ENCODE measurements around the gene EYA3.

- TF ChIP-seq, protein P1, sequence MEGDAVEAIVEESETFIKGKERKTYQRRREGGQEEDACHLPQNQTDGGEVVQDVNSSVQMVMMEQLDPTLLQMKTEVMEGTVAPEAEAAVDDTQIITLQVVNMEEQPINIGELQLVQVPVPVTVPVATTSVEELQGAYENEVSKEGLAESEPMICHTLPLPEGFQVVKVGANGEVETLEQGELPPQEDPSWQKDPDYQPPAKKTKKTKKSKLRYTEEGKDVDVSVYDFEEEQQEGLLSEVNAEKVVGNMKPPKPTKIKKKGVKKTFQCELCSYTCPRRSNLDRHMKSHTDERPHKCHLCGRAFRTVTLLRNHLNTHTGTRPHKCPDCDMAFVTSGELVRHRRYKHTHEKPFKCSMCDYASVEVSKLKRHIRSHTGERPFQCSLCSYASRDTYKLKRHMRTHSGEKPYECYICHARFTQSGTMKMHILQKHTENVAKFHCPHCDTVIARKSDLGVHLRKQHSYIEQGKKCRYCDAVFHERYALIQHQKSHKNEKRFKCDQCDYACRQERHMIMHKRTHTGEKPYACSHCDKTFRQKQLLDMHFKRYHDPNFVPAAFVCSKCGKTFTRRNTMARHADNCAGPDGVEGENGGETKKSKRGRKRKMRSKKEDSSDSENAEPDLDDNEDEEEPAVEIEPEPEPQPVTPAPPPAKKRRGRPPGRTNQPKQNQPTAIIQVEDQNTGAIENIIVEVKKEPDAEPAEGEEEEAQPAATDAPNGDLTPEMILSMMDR (IDR thresholded peaks at IDR 0.05), result no peak
- no peak for TF ChIP-seq POLR2A (IDR thresholded peaks at IDR 0.05)
These were observed 22.7 kb upstream of the EYA3 start for GRCh38 chr1:28111157-28111556.

Measured in esophagus squamous epithelium (tissue), 4 donors.